DOHH2 (cell line): ENCODE data around the gene SYT11.

ENCODE experiments used
- H3F3A ChIP-seq: fragments of 200-600 bp; sonication (generic), shearing (Covaris generic); 2 replicates; pipeline ENCODE4 v1.6.0; 2016; ENCODE audit warnings: antibody characterized with exemption, mild to moderate bottlenecking; ENCODE audit not compliant: control insufficient read depth, insufficient read depth
- H3K27ac ChIP-seq: fragments of 200-600 bp; sonication (generic); 2 replicates; pipeline ENCODE4 v1.5.1; 2014; ENCODE audit warnings: low read depth, mild to moderate bottlenecking, low read length, moderate library complexity
- H3K27me3 ChIP-seq: fragments of 200-600 bp; sonication (generic); 2 replicates; pipeline ENCODE4 v1.6.1; 2014; ENCODE audit warnings: mild to moderate bottlenecking, low read length, mixed read lengths; ENCODE audit not compliant: control insufficient read depth
- H3K36me3 ChIP-seq: fragments of 200-600 bp; sonication (generic); 2 replicates; pipeline ENCODE4 v1.6.1; 2014; ENCODE audit warnings: mild to moderate bottlenecking, low read length, moderate library complexity, mixed read lengths; ENCODE audit not compliant: control insufficient read depth
- H3K4me1 ChIP-seq: fragments of 200-600 bp; sonication (generic); 2 replicates; pipeline ENCODE4 v1.6.1; 2014; ENCODE audit warnings: mild to moderate bottlenecking, low read length, mixed read lengths; ENCODE audit not compliant: control insufficient read depth
- H3K4me2 ChIP-seq: fragments of 200-600 bp; sonication (generic); 2 replicates; pipeline ENCODE4 v1.6.0; 2014; ENCODE audit warnings: mild to moderate bottlenecking, low read length, moderate library complexity
- H3K4me3 ChIP-seq: fragments of 200-600 bp; sonication (generic); 2 replicates; pipeline ENCODE4 v1.5.1; 2014; ENCODE audit warnings: mild to moderate bottlenecking, low read length, mixed read lengths
- H3K79me2 ChIP-seq: fragments of 200-600 bp; sonication (generic); 2 replicates; pipeline ENCODE4 v1.6.1; 2014; ENCODE audit warnings: mild to moderate bottlenecking, low read length, mixed read lengths; ENCODE audit not compliant: control insufficient read depth
- H3K9me2 ChIP-seq: fragments of 200-600 bp; sonication (generic); replicated peaks from 2 replicates; pipeline ENCODE4 v1.6.1; 2014; ENCODE audit warnings: mild to moderate bottlenecking, low read length, mixed read lengths; ENCODE audit not compliant: control insufficient read depth
- H3K9me3 ChIP-seq: fragments of 200-600 bp; sonication (generic); 2 replicates; pipeline ENCODE4 v1.6.1; 2014; ENCODE audit warnings: antibody characterized with exemption, low read length, mixed read lengths; ENCODE audit not compliant: control insufficient read depth, insufficient read depth
- H4K20me1 ChIP-seq: fragments of 200-600 bp; sonication (generic); 2 replicates; pipeline ENCODE4 v1.6.0; 2014; ENCODE audit warnings: low read depth, mild to moderate bottlenecking, antibody characterized with exemption, low read length, moderate library complexity; ENCODE audit not compliant: control insufficient read depth, insufficient read depth
- EZH2phosphoT487 ChIP-seq: fragments of 200-600 bp; sonication (generic); IDR thresholded peaks from 2 replicates; pipeline ENCODE4 v1.6.1; 2017; ENCODE audit warnings: borderline replicate concordance, mild to moderate bottlenecking, antibody characterized with exemption, low read length, moderate library complexity, mixed read lengths
- TF ChIP-seq, protein P1 (sequence below): fragments of 200-600 bp; sonication (generic); IDR thresholded peaks from one replicate; pipeline ENCODE4 v1.5.1; 2014; ENCODE audit warnings: antibody characterized with exemption, mild to moderate bottlenecking, low read depth, low read length; ENCODE audit not compliant: poor library complexity, severe bottlenecking

The SYT11 gene

DNA sequence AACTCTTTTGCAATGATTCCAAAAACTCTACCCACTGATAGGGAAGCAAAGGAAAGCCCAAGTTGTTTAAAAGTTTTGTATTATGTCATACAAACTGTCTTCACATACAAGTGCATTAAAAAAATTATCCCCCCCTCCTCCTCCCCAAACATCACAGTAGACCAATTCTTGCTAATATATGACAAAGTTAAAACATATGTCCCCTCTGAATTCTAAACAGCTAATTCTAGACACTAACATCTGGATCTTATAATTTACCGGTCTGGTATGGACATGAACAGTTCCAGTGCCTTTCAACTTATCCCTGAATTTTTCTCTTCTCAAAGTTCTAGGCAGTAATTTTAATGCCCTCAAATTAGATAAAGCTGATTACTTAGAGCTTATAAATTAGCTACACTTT, 38.4 kb downstream of the SYT11 start:
- Histone ChIP-seq H3K4me1 (peaks cover 15% of the 10 kb centered on the region), H4K20me1 (0 out of 2 replicates have a peak, but pooled peaks cover 2% of the 10 kb centered on the region), H3K9me2 (no peaks in the 10 kb centered on the region), H3K4me2 (no peak overlapping the region), H3K27ac (no peak overlapping the region), H3K4me3 (no peak overlapping the region), H3F3A (peaks cover 10% of the 10 kb centered on the region; the same call in 1 of the 2 replicates), H3K36me3 (peaks cover 41% of the 10 kb centered on the region), H3K9me3 (no peaks in the 10 kb centered on the region), H3K27me3 (no peaks in the 10 kb centered on the region), H3K79me2 (no peaks in the 10 kb centered on the region)
- TF ChIP-seq EZH2phosphoT487 = no peak
- TF ChIP-seq, protein P1, sequence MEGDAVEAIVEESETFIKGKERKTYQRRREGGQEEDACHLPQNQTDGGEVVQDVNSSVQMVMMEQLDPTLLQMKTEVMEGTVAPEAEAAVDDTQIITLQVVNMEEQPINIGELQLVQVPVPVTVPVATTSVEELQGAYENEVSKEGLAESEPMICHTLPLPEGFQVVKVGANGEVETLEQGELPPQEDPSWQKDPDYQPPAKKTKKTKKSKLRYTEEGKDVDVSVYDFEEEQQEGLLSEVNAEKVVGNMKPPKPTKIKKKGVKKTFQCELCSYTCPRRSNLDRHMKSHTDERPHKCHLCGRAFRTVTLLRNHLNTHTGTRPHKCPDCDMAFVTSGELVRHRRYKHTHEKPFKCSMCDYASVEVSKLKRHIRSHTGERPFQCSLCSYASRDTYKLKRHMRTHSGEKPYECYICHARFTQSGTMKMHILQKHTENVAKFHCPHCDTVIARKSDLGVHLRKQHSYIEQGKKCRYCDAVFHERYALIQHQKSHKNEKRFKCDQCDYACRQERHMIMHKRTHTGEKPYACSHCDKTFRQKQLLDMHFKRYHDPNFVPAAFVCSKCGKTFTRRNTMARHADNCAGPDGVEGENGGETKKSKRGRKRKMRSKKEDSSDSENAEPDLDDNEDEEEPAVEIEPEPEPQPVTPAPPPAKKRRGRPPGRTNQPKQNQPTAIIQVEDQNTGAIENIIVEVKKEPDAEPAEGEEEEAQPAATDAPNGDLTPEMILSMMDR = no peak

GRCh38 chr1:155898888-155899287, 39.5 kb downstream of the SYT11 start:
- no peaks in the 10 kb centered on the region for H3K79me2 ChIP-seq
- H3K9me2 ChIP-seq = no peaks in the 10 kb centered on the region
- 0 out of 2 replicates have a peak, but pooled peaks cover 2% of the 10 kb centered on the region for H4K20me1 ChIP-seq
- H3K27ac ChIP-seq = no peak overlapping the region
- H3F3A ChIP-seq = no peaks in the 10 kb centered on the region
- H3K9me3 ChIP-seq = no peaks in the 10 kb centered on the region
- no peaks in the 10 kb centered on the region for H3K27me3 ChIP-seq
- no peak overlapping the region for H3K4me2 ChIP-seq
- peaks cover 47% of the 10 kb centered on the region for H3K36me3 ChIP-seq
- no peak for TF ChIP-seq EZH2phosphoT487
- TF ChIP-seq, protein P1 = no peak
- H3K4me3 ChIP-seq = no peak overlapping the region
- peaks cover 6% of the 10 kb centered on the region for H3K4me1 ChIP-seq

GRCh38 chr1:155899683-155900082, 40.3 kb downstream of the SYT11 start:
- no peak overlapping the region for H3K4me3 ChIP-seq
- peaks cover 55% of the 10 kb centered on the region for H3K36me3 ChIP-seq
- 0 out of 2 replicates have a peak, but pooled peaks cover 2% of the 10 kb centered on the region for H4K20me1 ChIP-seq
- no peaks in the 10 kb centered on the region for H3K27me3 ChIP-seq
- H3F3A ChIP-seq = no peaks in the 10 kb centered on the region
- no peaks in the 10 kb centered on the region for H3K9me2 ChIP-seq
- no peak for TF ChIP-seq EZH2phosphoT487
- no peaks in the 10 kb centered on the region for H3K9me3 ChIP-seq
- H3K79me2 ChIP-seq = no peaks in the 10 kb centered on the region
- no peak overlapping the region for H3K4me2 ChIP-seq
- H3K27ac ChIP-seq = no peak overlapping the region
- H3K4me1 ChIP-seq = peaks cover 4% of the 10 kb centered on the region

DNA sequence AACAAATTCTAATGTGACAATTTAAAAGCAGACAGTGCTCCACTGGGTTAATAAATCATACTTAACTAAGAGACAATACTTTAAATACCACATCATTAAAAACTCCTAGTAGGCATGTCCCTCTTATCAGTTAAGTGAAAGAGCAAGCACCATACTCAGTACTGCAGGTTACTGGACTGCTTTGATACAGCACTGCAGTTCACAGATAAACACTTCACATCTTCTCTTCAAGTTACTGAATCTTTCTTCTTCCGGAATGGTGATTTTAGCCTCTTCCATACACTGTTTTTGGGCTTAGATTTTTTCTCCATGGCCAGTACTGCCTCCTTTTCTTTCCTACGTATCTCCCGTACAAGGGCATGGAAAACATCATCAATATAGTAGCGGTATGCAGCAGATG, 40.8 kb downstream of the SYT11 start:
- TF ChIP-seq, protein P1 = no peak
- TF ChIP-seq EZH2phosphoT487 = no peak

More for the DNA sequence above, 40.8 kb downstream of the SYT11 start:
- Histone ChIP-seq H3K79me2 (no peaks in the 10 kb centered on the region), H3K4me1 (peaks cover 4% of the 10 kb centered on the region), H3K36me3 (peaks cover 60% of the 10 kb centered on the region), H3F3A (no peaks in the 10 kb centered on the region), H3K4me3 (no peak overlapping the region), H3K27me3 (no peaks in the 10 kb centered on the region), H3K9me2 (no peaks in the 10 kb centered on the region), H3K27ac (no peak overlapping the region), H3K4me2 (no peak overlapping the region), H3K9me3 (no peaks in the 10 kb centered on the region), H4K20me1 (0 out of 2 replicates have a peak, but pooled peaks cover 2% of the 10 kb centered on the region)
